GM12878 (cell line): ENCODE results near the gene FADS3. TPM values are rescaled to one million over a fixed set of nuclear protein-coding genes. Genes with fewer than 3 reads are reported as not detected.
"Not testable (repeated sequence)": the region's sequence is repeated elsewhere in the genome, so short reads cannot be mapped to it uniquely, and the experiment has no call there.

Experiments
- ATAC-seq: fragments of 200-7000 bp; cut with Tn5 transposase; 3 replicates; pipeline ENCODE4 v1.9.1; 2020; ENCODE audit warnings: mild to moderate bottlenecking, moderate library complexity
- BruUV-seq: library from RNA; stranded (reverse); fragments of 400-500 nt; replicated peaks from 2 replicates; lab custom pipeline; 2021; lab: Mats Ljungman, UMichigan
- CTCF ChIA-PET: fragments of 300-600 bp; sonication (Branson Sonifier 250); formaldehyde crosslinking; extraction: SDS; loops from one replicate; lab custom pipeline; 2021; ENCODE audit warnings: inconsistent platforms; lab: Yijun Ruan, JAX
- POLR2A ChIA-PET: fragments of 350-600 bp; formaldehyde crosslinking; extraction: SDS; loops from one replicate; lab custom pipeline; 2021; ENCODE audit warnings: inconsistent platforms; lab: Charles Lee
- RAD21 ChIA-PET: fragments of 300-600 bp; sonication (Branson Sonifier 250); formaldehyde crosslinking; loops from one replicate; lab custom pipeline; 2023; ENCODE audit warnings: antibody characterized with exemption; ENCODE audit not compliant: unreplicated experiment; lab: Charles Lee
- SMC1A ChIA-PET: fragments of 300-600 bp; sonication (Branson Sonifier 250); formaldehyde crosslinking; loops from one replicate; lab custom pipeline; 2023; ENCODE audit not compliant: unreplicated experiment, uncharacterized antibody; lab: Charles Lee
- DNase-seq: peaks from one replicate; pipeline ENCODE4 v3.0.0-alpha.2; 2011; ENCODE audit warnings: low read depth, low spot score
- FAIRE-seq: peaks from 3 replicates; lab custom pipeline; 2011; peaks lifted over from hg19 to GRCh38; lab: Jason Lieb, UNC
- H2AFZ ChIP-seq: 2 replicates; pipeline ENCODE4 v1.6.0; 2011; ENCODE audit warnings: low read depth, low read length, control low read depth; ENCODE audit not compliant: control insufficient read depth
- H3K27ac ChIP-seq: 2 replicates; pipeline ENCODE4 v1.5.1; 2011; ENCODE audit warnings: control low read depth; ENCODE audit not compliant: control insufficient read depth, insufficient read depth
- H3K27me3 ChIP-seq, 2 experiments: replicated peaks in 1 of 2; 2 replicates each; pipeline versions ENCODE4 v1.6.0 to v1.6.1; 2011; ENCODE audit warnings: low read length in 1 of 2; ENCODE audit not compliant: control insufficient read depth in 2 of 2, insufficient read depth in 2 of 2
- H3K36me3 ChIP-seq, 2 experiments: 2 replicates each; pipeline ENCODE4 v1.5.1; 2011; ENCODE audit warnings: low read length in 1 of 2; ENCODE audit not compliant: control insufficient read depth in 2 of 2, insufficient read depth in 2 of 2
- H3K4me1 ChIP-seq: 2 replicates; pipeline ENCODE4 v1.6.1; 2011; ENCODE audit warnings: mild to moderate bottlenecking, low read length, moderate library complexity, mixed read lengths; ENCODE audit not compliant: control insufficient read depth, insufficient read depth
- H3K4me2 ChIP-seq: 2 replicates; pipeline ENCODE4 v1.6.0; 2011; ENCODE audit warnings: control low read depth; ENCODE audit not compliant: control insufficient read depth, insufficient read depth
- H3K4me3 ChIP-seq: fragments of 200-600 bp; sonication (generic); 2 replicates; pipeline ENCODE4 v1.5.1; 2016
- H3K79me2 ChIP-seq: 2 replicates; pipeline ENCODE4 v1.6.0; 2011; ENCODE audit warnings: low read length; ENCODE audit not compliant: control insufficient read depth, insufficient read depth
- H3K9ac ChIP-seq: 2 replicates; pipeline ENCODE4 v1.8.0; 2011; ENCODE audit warnings: low read length, control low read depth, mixed read lengths; ENCODE audit not compliant: control insufficient read depth, insufficient read depth
- H3K9me3 ChIP-seq: replicated peaks from 3 replicates; pipeline ENCODE4 v1.5.1; 2011; ENCODE audit warnings: mild to moderate bottlenecking, low read length; ENCODE audit not compliant: control insufficient read depth, insufficient read depth
- H4K20me1 ChIP-seq: 2 replicates; pipeline ENCODE4 v1.6.0; 2011; ENCODE audit not compliant: control insufficient read depth, insufficient read depth
- ASH2L ChIP-seq: fragments of 300-600, 200-600 bp; sonication (generic); IDR thresholded peaks from 2 replicates; pipeline ENCODE4 v1.6.1; 2017; ENCODE audit warnings: low read depth, mild to moderate bottlenecking, borderline replicate concordance
- BCLAF1 ChIP-seq: fragments of 450-650 bp; IDR thresholded peaks from 2 replicates; pipeline ENCODE4 v1.6.1; 2017; ENCODE audit warnings: antibody characterized with exemption, mild to moderate bottlenecking, moderate library complexity
- FOS ChIP-seq: IDR thresholded peaks from 3 replicates; pipeline ENCODE4 v1.6.1; 2011; ENCODE audit warnings: borderline replicate concordance; ENCODE audit not compliant: insufficient read length; ENCODE audit errors: extremely low read depth
- NRF1 ChIP-seq: conservative IDR thresholded peaks from 2 replicates; pipeline ENCODE4 v1.6.1; 2011; ENCODE audit warnings: mild to moderate bottlenecking, low read depth, low read length, improper control_type of control experiment
- WGBS: methylation state at CpG from one replicate; pipeline ENCODE4 v1.1.6; 2016; ENCODE audit warnings: low lambda C conversion rate; ENCODE audit not compliant: insufficient replicate concordance, insufficient coverage; ENCODE audit errors: missing lambda C conversion rate; 5-methylcytosine and 5-hydroxymethylcytosine counted together
- in situ Hi-C: fragments of 300-500 bp; cut with MboI; formaldehyde crosslinking; loops from 9 replicates; pipeline ENCODE4 v1.14.3; 2018; ENCODE audit warnings: mixed read lengths
- intact Hi-C: fragments of 100-400 bp; cut with micrococcal nuclease; formaldehyde crosslinking; loops from one replicate; pipeline ENCODE4 v1.14.2; 2022; ENCODE audit not compliant: unreplicated experiment
- polyA plus RNA-seq, 11 experiments: library from polyadenylated mRNA; depleted of rRNA in 4 of 11; unstranded in 6 of 11; stranded (reverse) in 5 of 11; fragments of >200 nt; fragmentation: Nextera tagmentation in 4 of 11; fragmentation: Illumina TruSeq in 1 of 11; extraction: Ambion mirVana in 4 of 11; extraction: Trizol in 1 of 11; gene quantifications; 1 replicate in 1 of 11; 2 replicates in 10 of 11; pipeline versions ENCODE4 v1.2.1 to v1.2.3, GENCODE V29; 2011 to 2016; ENCODE audit warnings: inconsistent platforms in 2 of 11, missing spikeins in 2 of 11, low read depth in 1 of 11
- total RNA-seq, 4 experiments: library from RNA; depleted of rRNA in 3 of 4; stranded (reverse); fragments of >200 nt in 3 of 4; fragmentation: Illumina TruSeq in 1 of 4; extraction: Trizol in 1 of 4; gene quantifications; 2 replicates each; pipeline versions ENCODE4 v1.2.1 to v1.2.3, GENCODE V29; 2013 to 2021

The FADS3 gene
- total and polyA plus RNA-seq, 10 of the 15 experiments (the other 5 are each of a cell fraction or from before 2014, with no cell fraction given), result 0.23 to 8.1 (median 4.2) TPM

DNA sequence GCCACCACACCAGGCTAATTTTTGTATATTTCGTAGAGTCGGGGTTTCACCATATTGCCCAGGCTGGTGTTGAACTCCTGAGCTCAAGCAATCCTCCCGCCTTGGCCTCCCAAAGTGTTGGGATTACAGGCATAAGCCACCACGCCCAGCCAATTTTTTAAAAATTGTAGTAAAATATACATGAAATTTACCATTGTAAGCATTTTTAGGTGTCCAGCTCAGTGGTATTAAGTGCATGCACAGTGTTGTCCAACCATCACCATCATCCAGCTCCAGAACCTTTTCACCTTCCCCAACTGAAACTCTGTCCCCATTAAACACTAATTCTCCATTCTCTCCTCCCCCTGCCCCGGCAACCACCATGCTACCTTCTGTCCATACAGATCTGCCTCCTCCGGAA is 8.5 kb downstream of the FADS3 start:
- no peaks in the 10 kb centered on the region for H3K79me2 ChIP-seq
- peaks cover 22% of the 10 kb centered on the region for H3K4me1 ChIP-seq
- DNase-seq, result no peak
- SMC1A ChIA-PET, result interaction anchor here (1.5 to 2.5 kb wide), 3 partner anchors 9 to 198 kb away, joined by 3 to 11 read pairs (median 5); no protein-coding TSS in a partner anchor
- TF ChIP-seq FOS (no peak), BCLAF1 (no peak), ASH2L (no peak), NRF1 (no peak)
- TF ChIP-seq, all 136 proteins: peak for 0
- ChIA-PET RAD21 (no interaction called here), POLR2A (no interaction called here), CTCF (interaction anchor here (1.2 to 2.2 kb wide), 3 partner anchors 10 to 221 kb away, joined by 4 to 6 read pairs (median 4); no protein-coding TSS in a partner anchor)
- in situ Hi-C loops, result no loop called here
- H3K9me3 ChIP-seq, result no peaks in the 10 kb centered on the region; the same call in 2 of the 3 replicates
- FAIRE-seq (no peak), ATAC-seq (no peak)
- WGBS, result 74% methylated on average over 6 of the region's 6 CpGs
- no TSS peak for BruUV-seq
- H3K27ac ChIP-seq, result no peak overlapping the region
- no peak overlapping the region for H3K9ac ChIP-seq
- H3K27me3 ChIP-seq, result no peaks in the 10 kb centered on the region; a peak in 1 of 4 replicates
- H3K4me3 ChIP-seq, result no peak overlapping the region
- no peaks in the 10 kb centered on the region for H4K20me1 ChIP-seq
- intact Hi-C loops, result no loop called here
- no peaks in the 10 kb centered on the region for H3K36me3 ChIP-seq
- no peak overlapping the region for H3K4me2 ChIP-seq
- no peak overlapping the region for H2AFZ ChIP-seq

DNA sequence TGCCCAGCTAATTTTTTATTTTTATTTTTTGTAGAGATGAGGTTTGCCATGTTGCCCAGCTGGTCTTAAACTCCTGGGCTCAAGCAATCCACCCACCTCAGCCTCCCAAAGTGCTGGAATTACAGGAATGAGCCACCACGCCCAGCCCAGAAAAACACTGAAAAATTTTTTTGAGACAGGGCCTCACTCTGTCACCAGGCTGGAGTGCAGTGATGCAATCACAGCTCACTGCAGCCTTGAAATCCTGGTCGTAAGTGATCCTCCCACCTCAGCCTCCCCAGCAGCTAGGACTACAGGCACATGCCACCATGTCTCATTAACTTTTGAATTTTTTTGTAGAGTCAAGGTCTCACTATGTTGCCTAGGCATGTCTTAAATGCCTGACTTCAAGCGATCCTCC is 9.1 kb downstream of the FADS3 start:
- H3K79me2 ChIP-seq, ATAC-seq, H3K9me3 ChIP-seq, H3K4me2 ChIP-seq, H3K27ac ChIP-seq, H3K36me3 ChIP-seq, in situ Hi-C loops, BruUV-seq, H4K20me1 ChIP-seq, intact Hi-C loops, H3K27me3 ChIP-seq, H3K9ac ChIP-seq, FAIRE-seq, H2AFZ ChIP-seq, H3K4me3 ChIP-seq, DNase-seq: not testable (repeated sequence)
- CTCF ChIA-PET, result interaction anchor here (1.2 to 4.0 kb wide), 5 partner anchors 16 to 222 kb away, joined by 3 to 38 read pairs (median 4); no protein-coding TSS in a partner anchor
- SMC1A ChIA-PET, result interaction anchor here (1.5 to 2.5 kb wide), 4 partner anchors 10 to 199 kb away, joined by 3 to 11 read pairs (median 5); no protein-coding TSS in a partner anchor
- WGBS, result 96% methylated on average over 3 of the region's 3 CpGs
- RAD21 ChIA-PET, result interaction anchor here (1.0 to 2.1 kb wide), 4 partner anchors 82 to 200 kb away, joined by 3 to 10 read pairs (median 3); no protein-coding TSS in a partner anchor
- H3K4me1 ChIP-seq, result peaks cover 22% of the 10 kb centered on the region
- POLR2A ChIA-PET, result interaction anchor here (0.6 to 1.5 kb wide), 3 partner anchors 47 to 85 kb away, joined by 4 to 5 read pairs (median 4); no protein-coding TSS in a partner anchor
